Measurements from ENCODE around the gene TUBGCP2.

TUBGCP2 gene

GRCh38 chr10:133302230-133302629, 6.4 kb downstream of the TUBGCP2 start:
- DNase-seq (ENCODE audit: low spot score): no peak

GRCh38 chr10:133299738-133300137, 8.9 kb downstream of the TUBGCP2 start:
- DNase-seq (ENCODE audit: low spot score): no peak

DNA sequence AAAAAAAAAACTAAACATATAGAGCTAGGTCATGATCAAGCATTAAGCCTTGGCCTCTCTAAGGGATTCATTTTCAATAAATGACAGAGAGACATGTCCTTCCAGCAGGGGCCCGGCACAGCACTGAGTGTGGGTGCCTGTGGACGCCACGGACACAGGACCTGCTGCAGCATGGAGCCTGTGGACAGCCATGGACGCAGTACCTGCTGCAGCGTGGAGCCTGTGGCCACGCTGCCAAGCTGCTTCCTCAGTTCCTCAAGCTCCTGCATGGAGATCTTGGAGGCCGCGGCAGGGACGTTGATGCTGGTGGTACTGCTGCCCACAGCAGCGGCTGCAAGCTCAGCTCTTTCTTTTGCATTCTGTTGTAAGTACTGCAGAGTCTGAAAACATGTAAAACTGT, 9.4 kb downstream of the TUBGCP2 start:
- DNase-seq (ENCODE audit: low spot score): no peak

DNA sequence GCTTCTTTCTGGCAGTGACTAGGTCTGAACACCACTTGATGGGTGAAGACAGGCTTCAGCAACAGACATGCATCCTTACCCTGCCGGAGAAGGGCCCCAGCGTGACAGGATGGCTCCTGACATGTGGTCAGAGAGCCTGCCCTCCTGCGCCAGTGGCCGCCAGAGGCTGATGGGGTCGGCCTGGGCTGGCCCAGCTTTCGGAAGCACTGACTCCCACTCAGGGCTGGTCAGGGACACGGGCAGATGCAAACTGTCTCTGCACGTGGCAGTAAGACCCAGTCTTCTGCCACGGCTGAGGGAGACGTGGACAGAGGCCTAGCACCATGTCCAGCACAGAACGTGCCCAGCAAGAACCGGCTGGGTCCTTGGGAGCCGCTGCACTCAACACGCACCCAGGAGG, 10.2 kb downstream of the TUBGCP2 start:
- DNase-seq (ENCODE audit: low spot score): no peak

DNA sequence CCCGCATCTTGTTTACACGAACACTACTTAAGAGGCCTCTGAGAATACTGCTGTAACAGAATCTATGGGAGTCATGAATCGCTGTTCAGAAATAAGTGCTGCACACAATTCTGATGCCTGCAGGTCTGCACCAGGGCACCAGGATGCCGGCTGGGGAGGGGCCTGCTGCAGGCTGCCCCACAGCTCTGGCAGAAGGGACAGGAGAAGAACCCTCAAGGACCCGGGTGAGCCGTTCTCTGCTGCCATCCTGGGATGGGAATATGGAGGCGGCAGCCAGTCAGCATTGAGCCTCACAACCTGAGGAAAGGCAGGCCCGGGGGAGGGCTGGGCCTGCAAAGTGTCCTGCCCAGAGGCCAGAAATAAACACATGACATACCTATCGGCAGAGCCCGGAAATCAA, 11.2 kb downstream of the TUBGCP2 start:
- no peak for DNase-seq (ENCODE audit: low spot score)

DNA sequence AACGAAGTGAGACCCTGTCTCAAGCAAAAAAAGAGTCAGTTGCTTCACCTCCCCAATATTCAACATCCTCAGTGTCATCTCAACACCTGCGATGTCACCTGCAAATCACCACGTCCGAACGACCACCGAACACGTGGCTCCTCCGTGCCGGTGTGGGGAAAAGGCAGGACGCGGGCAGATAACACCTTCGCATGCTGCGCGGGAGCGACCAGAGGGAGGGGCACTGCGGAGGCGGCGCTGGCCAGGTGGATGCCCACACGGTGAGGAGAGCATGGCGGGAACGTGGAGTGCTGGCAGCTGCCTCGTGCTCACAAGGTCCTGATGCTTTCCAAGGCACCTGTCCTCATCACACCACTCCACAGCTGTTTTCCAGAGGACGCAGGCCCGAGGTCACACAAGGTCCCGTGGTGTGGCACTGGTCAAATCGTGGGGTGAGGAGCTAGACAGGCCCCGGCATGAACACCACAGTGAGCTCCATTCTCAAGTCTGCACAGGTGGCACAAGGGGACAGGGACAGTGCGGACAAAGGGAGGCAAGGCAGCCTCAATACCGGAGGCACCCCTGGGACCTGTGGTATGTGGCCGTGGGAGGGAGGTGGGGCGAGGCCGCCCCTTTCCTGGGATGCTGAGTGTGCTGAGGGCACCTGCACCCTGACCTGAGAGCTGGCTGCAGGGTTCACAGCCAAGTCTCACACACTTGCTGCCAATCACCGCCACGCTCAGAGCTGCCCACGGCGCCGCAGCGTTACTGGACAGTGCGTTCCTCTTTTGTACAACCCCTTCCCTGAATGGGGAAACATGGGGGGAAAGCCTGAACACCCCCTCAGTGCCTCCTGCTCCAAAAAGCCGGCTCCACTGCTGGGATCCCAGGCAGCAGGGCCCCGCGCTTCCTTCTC, 13.0 kb downstream of the TUBGCP2 start:
- DNase-seq (ENCODE audit: low spot score): no peak

DNA sequence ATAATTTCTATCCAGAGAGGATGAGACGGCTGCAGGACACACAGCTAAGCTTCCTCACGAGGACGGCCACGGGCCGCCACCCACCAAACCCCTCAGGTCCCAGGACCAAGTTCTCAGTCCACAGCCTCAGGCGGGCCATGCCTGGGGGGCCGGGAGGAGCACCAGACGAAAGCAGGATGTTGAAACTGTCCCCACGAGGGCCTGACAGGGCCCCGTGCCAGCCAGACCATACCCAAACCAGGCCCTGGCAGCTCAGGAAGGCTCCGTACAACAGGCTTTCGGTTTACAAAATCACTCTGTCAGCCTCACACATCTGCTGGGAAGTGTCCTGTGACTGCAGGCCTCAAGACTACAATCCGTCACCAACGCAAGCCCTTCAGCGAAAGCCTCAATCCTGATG, 14.5 kb downstream of the TUBGCP2 start:
- DNase-seq (ENCODE audit: low spot score): no peak

GRCh38 chr10:133293810-133294119, 14.9 kb downstream of the TUBGCP2 start:
- DNase-seq (ENCODE audit: low spot score): no peak

DNA sequence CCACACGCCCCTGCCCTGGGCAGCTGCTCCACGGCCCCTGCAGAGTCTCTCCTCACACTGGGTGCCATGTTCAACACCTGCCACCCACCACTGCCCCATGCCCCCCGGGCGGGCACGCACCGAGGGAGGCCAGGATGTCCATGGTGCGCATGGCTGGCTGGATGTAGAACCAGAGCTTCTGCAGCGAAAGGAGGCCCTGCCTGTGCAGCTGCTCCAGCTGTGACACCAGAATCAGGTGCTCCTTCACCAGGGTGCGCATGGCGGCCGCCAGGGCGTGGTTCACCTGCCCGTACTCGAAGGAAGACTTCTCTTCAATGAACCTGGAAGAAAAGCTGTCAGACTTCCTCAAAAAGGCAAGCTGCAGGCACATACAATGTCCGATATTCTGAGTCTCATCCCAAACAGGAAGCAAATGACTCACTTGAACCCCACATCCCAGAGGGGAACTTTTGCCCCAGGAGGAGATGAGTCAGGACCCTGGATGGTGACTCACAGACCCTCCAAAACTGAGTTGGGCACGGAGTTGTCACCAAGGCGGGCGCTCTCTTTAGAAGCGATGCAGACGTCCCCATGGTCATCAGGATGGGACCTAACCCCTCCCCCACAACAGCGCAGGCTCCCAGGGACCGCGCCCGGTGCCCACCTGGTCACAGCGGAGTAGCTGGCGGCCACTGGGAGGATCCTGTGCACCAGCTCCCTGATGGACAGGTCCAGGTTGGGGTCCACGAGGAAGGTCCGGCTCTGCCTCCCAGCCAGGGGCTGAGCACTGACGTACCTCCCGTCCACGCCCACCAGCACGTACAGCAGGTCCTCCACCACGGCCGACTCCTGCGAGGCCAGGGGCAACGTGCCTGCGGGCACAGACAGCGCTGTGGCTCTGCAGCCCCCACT, 15.5 kb downstream of the TUBGCP2 start:
- DNase-seq (ENCODE audit: low spot score): peak; percentile 64

GRCh38 chr10:133289761-133290160, 18.9 kb downstream of the TUBGCP2 start:
- no peak for DNase-seq (ENCODE audit: low spot score)

DNA sequence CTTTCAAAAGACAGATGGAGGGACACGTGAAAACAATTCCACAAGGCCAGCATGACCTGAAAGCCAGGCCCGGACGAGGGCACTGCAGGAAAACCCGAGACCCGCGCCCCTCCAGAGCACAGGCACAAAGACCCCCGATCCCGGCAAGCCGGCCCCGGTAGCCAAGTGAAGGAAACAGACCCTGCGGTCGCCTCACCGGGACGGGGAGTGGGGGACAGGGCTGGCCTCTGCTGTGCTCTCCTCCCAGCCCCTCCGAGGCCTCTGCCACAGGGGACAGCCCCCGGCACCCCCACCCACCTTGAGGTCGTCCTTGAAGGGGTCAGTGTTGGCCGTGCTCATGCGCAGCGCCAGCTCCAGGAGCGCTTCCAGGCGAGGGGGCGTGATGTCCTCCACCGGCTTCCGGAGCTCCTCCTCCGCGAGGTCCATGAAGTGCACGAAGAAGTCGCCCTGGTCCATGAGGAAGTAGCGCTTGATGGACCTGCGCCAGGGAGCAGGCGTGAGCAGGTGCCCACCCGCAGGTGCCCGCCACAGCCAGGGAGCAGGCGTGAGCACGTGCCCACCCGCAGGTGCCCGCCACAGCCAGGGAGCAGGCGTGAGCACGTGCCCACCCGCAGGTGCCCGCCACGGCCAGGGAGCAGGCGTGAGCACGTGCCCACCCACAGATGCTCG, 20.7 kb downstream of the TUBGCP2 start:
- no peak for DNase-seq (ENCODE audit: low spot score)

- no peak for DNase-seq (ENCODE audit: low spot score)
Measured at GRCh38 chr10:133286366-133286765, 22.3 kb downstream of the TUBGCP2 start.

DNA sequence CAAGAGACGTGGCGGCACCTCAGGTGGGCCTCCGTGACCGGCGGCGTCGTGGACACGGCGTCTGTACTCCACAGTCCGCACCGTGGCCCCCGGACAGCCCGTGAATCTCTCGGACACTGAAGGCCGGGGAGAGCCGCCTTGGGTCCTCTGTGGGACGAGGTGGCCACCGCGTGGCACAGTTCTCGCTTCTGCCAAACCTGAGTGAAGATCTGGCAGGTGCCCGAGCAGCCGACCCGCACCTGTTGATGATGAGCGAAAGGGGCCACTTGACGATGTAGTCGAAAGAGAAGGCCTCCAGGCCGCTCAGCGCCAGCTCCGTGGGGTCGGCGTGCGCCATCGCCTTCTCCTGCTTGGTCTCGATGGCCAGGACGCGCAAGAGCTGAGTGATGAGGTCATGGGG, 23.5 kb downstream of the TUBGCP2 start:
- DNase-seq (ENCODE audit: low spot score): no peak

DNA sequence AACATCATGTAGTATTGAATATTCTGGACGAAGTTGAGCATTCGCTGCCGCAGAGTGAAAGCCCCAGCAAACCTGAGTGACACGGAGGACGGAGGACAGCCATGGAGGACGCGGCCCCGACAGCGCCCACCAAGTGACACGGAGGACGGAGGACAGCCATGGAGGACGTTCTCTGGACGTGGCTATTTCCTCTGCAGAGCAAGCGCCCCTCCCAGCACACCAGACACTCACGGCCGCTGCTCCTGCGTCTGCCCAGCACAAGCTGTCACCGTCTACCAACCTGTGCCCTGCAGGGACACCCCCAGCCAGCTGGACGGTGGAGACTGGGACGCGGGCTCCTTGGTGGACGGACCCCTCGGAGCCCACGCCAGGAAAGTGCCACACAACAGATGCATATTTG, 24.7 kb downstream of the TUBGCP2 start:
- no peak for DNase-seq (ENCODE audit: low spot score)

DNA sequence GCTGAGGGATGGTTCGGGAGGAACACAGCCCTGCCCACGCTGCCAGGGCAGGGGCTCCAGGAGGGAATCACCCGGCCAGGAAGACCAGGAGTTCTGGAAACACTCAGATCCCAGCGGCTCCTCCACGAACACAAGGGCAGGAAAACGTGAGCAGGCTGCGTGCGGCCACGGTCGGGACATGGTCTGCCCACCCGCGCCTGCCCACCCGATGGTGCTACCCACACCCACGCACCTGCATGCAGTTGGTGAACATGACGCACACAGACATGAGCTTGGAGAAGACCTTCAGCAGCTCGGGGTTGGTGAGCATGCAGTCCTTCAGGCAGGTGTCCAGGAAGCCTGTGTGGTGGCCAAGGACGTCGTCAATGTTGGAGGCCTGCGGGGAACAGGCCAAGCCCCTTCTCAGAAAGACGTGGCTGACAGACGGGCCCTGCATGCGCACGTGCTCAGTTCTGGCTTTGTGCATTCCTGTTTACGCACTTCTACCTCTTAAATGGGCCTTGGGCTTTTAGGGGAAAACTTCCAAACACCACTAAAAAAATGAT, 25.8 kb downstream of the TUBGCP2 start:
- DNase-seq (ENCODE audit: low spot score): no peak

DNA sequence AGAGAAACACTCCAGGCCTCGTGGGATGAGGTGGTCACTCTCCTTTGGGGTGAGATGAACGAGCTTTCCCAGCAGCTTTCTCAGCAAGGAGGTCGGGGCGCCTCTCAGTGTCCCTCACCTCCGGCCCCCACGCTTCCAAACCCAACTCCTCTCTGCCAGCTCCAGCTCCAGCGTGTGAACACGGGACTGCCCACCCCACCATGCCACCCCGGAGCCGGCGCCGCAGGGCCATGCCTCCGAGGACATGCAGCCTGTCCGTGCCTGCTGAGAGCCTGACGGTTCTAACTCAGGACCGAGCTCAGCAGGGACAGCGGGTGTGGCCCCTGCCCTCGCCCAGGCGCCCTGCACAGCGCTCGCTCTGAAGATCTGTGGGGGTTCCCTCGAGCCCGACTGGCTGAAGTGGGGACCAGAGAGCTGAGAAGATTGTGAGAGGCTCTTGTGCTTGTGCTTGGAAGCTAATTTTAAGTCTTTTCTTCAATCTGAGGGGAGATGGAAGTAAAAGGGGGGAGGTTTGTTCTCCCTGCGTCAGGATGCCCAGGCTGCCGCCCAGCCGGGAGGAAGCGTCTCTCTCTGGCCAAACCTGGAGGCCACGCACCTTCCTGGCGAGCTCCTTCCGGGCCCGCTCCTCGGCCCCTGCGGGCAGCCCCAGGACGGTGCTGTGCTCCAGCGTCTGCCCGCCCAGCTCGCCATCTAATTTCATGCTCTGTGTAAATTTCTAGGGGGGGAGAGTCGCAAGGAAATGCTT, 26.9 kb downstream of the TUBGCP2 start:
- no peak for DNase-seq (ENCODE audit: low spot score)

DNA sequence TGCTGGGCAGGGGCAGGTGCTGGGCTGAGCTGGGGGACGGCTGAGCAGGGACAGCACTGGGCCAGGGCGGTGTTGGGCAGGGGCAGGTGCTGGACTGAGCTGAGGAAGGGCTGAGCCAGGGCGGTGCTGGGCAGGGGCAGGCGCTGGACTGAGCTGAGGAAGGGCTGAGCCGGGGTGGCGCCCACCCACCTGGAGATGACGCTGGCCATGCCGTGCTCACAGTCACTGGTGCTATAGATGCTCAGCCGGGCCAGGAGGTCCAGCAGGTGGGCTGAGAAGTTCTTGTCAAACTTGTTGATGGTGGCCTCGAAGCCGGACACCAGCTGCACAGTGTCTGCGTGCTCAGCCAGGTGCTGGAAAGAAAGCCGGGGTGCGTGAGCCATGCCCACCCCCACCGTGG, 27.6 kb downstream of the TUBGCP2 start:
- no peak for DNase-seq (ENCODE audit: low spot score)

GRCh38 chr10:133280391-133281059, 28.1 kb downstream of the TUBGCP2 start:
- no peak for DNase-seq (ENCODE audit: low spot score)

GRCh38 chr10:133279326-133280226, 29.1 kb downstream of the TUBGCP2 start:
- DNase-seq (ENCODE audit: low spot score): no peak
